ENCODE data around the gene ENPP3.
A peak's percentile ranks its signal among the peaks of the same experiment; 100 is the strongest.

The ENPP3 gene

GRCh38 chr6:131781687-131782086 lies 144.6 kb downstream of the ENPP3 start:
- no peak for TF ChIP-seq CTCF (IDR thresholded peaks at IDR 0.05; ENCODE audit: low read depth, low read length)
- DNase-seq (ENCODE audit: extremely low read depth, low read depth), result no peak

GRCh38 chr6:131782764-131783163 lies 145.7 kb downstream of the ENPP3 start:
- DNase-seq (ENCODE audit: extremely low read depth, low read depth), result no peak
- no peak for TF ChIP-seq CTCF (IDR thresholded peaks at IDR 0.05; ENCODE audit: low read depth, low read length)

- TF ChIP-seq CTCF (IDR thresholded peaks at IDR 0.05; ENCODE audit: low read depth, low read length), result no peak
- DNase-seq (ENCODE audit: extremely low read depth, low read depth), result no peak
These were observed 147.5 kb downstream of the ENPP3 start for GRCh38 chr6:131784561-131784960.

GRCh38 chr6:131787079-131787478 lies 150.0 kb downstream of the ENPP3 start:
- DNase-seq (ENCODE audit: extremely low read depth, low read depth), result no peak
- TF ChIP-seq CTCF (IDR thresholded peaks at IDR 0.05; ENCODE audit: low read depth, low read length), result no peak

- peak; percentile 50 for TF ChIP-seq CTCF (IDR thresholded peaks at IDR 0.05; ENCODE audit: low read depth, low read length)
- peak; percentile 19 for DNase-seq (ENCODE audit: extremely low read depth, low read depth)
These were observed 150.9 kb downstream of the ENPP3 start for GRCh38 chr6:131787766-131788712.

GRCh38 chr6:131789219-131789618 lies 152.1 kb downstream of the ENPP3 start:
- DNase-seq (ENCODE audit: extremely low read depth, low read depth), result no peak
- no peak for TF ChIP-seq CTCF (IDR thresholded peaks at IDR 0.05; ENCODE audit: low read depth, low read length)

GRCh38 chr6:131791476-131791875 lies 154.4 kb downstream of the ENPP3 start:
- TF ChIP-seq CTCF (IDR thresholded peaks at IDR 0.05; ENCODE audit: low read depth, low read length), result no peak
- DNase-seq (ENCODE audit: extremely low read depth, low read depth), result no peak
